Measurements from ENCODE around the gene TFAP2D. TPM values are rescaled to one million over a fixed set of nuclear protein-coding genes. Genes with fewer than 3 reads are reported as not detected.

Gene TFAP2D
- total and polyA plus RNA-seq, 2 experiments from 2014 or later = not detected

GRCh38 chr6:50689210-50689609 lies 24.1 kb upstream of the TFAP2D start:
- no peaks in the 10 kb centered on the region for H4K20me1 ChIP-seq (replicated peaks; ENCODE audit: insufficient read depth)
- ATAC-seq (no peak), DNase-seq (ENCODE audit: low spot score) (no peak)
- H3K36me3 Mint-ChIP-seq (ENCODE audit: low read depth) = no peaks in the 10 kb centered on the region
- peaks cover 4% of the 10 kb centered on the region; the same call in 2 of the 3 replicates for H3K4me1 Mint-ChIP-seq
- TF ChIP-seq ZNF114 (CRISPR knock-in tag; IDR thresholded peaks at IDR 0.05) (no peak), REST (IDR thresholded peaks at IDR 0.05; ENCODE audit: unreplicated experiment) (no peak), JUNB (IDR thresholded peaks at IDR 0.05; ENCODE audit: unreplicated experiment) (no peak), ZNF462 (CRISPR knock-in tag; IDR thresholded peaks at IDR 0.05) (no peak), CREB1 (CRISPR knock-in tag; IDR thresholded peaks at IDR 0.05; ENCODE audit: low read depth) (no peak), ZNF331 (CRISPR knock-in tag; IDR thresholded peaks at IDR 0.05; ENCODE audit: low read depth) (no peak), EZH2 (IDR thresholded peaks at IDR 0.05; ENCODE audit: low read depth, unreplicated experiment) (no peak), ETS1 (IDR thresholded peaks at IDR 0.05) (no peak), CTCF (conservative IDR thresholded peaks at IDR 0.05; ENCODE audit: low read depth in 2 of 2) (no peak), NANOG (IDR thresholded peaks at IDR 0.05; ENCODE audit: borderline replicate concordance) (no peak), STAT1 (IDR thresholded peaks at IDR 0.05; ENCODE audit: unreplicated experiment) (no peak), EZH2phosphoT487 (IDR thresholded peaks at IDR 0.05; ENCODE audit: unreplicated experiment) (no peak), POLR2AphosphoS5 (IDR thresholded peaks at IDR 0.05; ENCODE audit: low read depth) (no peak)
- no peaks in the 10 kb centered on the region for H3K36me3 ChIP-seq (ENCODE audit: insufficient read depth)
- no peak overlapping the region for H3K4me2 ChIP-seq
- H3K27ac Mint-ChIP-seq = no peak overlapping the region
- H3K79me2 ChIP-seq (replicated peaks; ENCODE audit: insufficient read depth) = no peaks in the 10 kb centered on the region
- no peak overlapping the region for H3K27ac ChIP-seq (ENCODE audit: low read depth)
- H2AFZ ChIP-seq = no peak overlapping the region
- H3F3A ChIP-seq (replicated peaks; ENCODE audit: low read depth) = no peaks in the 10 kb centered on the region
- H3K9me3 Mint-ChIP-seq = no peaks in the 10 kb centered on the region
- no peaks in the 10 kb centered on the region for H3K27me3 ChIP-seq (ENCODE audit: insufficient read depth)
- H3K9me2 ChIP-seq (ENCODE audit: insufficient read depth) = no peaks in the 10 kb centered on the region
- peaks cover 1% of the 10 kb centered on the region for H3K27me3 Mint-ChIP-seq (ENCODE audit: insufficient read depth, low read depth, poor library complexity)
- H3K4me1 ChIP-seq (ENCODE audit: insufficient read depth) = peaks cover 4% of the 10 kb centered on the region; the same call in 1 of the 2 replicates
- H3K4me3 ChIP-seq = no peak overlapping the region
- no peak overlapping the region for H3K4me3 Mint-ChIP-seq

Measured in GM23338 (cell line).